ENCODE results near the gene CSTA. TPM values are rescaled to one million over a fixed set of nuclear protein-coding genes. Genes with fewer than 3 reads are reported as not detected.

CSTA gene
- total RNA-seq, 4 donors from 2014 or later, result 0.94 to 1.7 TPM; not detected in 2

- Histone ChIP-seq H3K9me3 (no peaks in the 10 kb centered on the region), H3K36me3 (no peaks in the 10 kb centered on the region), H3K27me3 (no peaks in the 10 kb centered on the region), H3K4me1 (no peaks in the 10 kb centered on the region), H3K4me3 (replicated peaks in 1 of 3) (no peak overlapping the region), H3K27ac (no peak overlapping the region)
- DNase-seq, result peak; percentile 51 to 59
- 45 to 57% methylated on average over 2 of the region's 2 CpGs for WGBS, 2 donors
- TF ChIP-seq CTCF (IDR thresholded peaks at IDR 0.05) (no peak), POLR2A (IDR thresholded peaks at IDR 0.05) (no peak)
- intact Hi-C loops (cut with DNase I), result no loop called here
Measured at GRCh38 chr3:122353215-122353614, 28.2 kb downstream of the CSTA start.

- no peaks in the 10 kb centered on the region for H3K27me3 ChIP-seq
- no peaks in the 10 kb centered on the region for H3K36me3 ChIP-seq
- no peaks in the 10 kb centered on the region for H3K4me1 ChIP-seq
- intact Hi-C loops (cut with DNase I), result no loop called here
- WGBS, 2 donors, result 93 to 95% methylated on average over 1 of the region's 1 CpG
- H3K9me3 ChIP-seq, result no peaks in the 10 kb centered on the region
- TF ChIP-seq CTCF (IDR thresholded peaks at IDR 0.05) (no peak), POLR2A (IDR thresholded peaks at IDR 0.05) (no peak)
- no peak for DNase-seq
- H3K4me3 ChIP-seq (replicated peaks in 1 of 3), result no peak overlapping the region
- no peak overlapping the region for H3K27ac ChIP-seq
Measured at GRCh38 chr3:122353893-122354401, 28.9 kb downstream of the CSTA start.

- no peak overlapping the region for H3K27ac ChIP-seq
- no peak overlapping the region for H3K4me3 ChIP-seq (replicated peaks in 1 of 3)
- H3K27me3 ChIP-seq, result no peaks in the 10 kb centered on the region
- H3K4me1 ChIP-seq, result no peaks in the 10 kb centered on the region
- WGBS, 2 donors, result 65 to 72% methylated on average over 4 of the region's 4 CpGs
- DNase-seq, result no peak
- H3K9me3 ChIP-seq, result no peaks in the 10 kb centered on the region
- intact Hi-C loops (cut with DNase I), result no loop called here
- TF ChIP-seq CTCF (IDR thresholded peaks at IDR 0.05), result no peak
- TF ChIP-seq POLR2A (IDR thresholded peaks at IDR 0.05), result no peak
- H3K36me3 ChIP-seq, result no peaks in the 10 kb centered on the region
Measured at GRCh38 chr3:122355612-122356011, 30.6 kb downstream of the CSTA start.

- DNase-seq, result peak; percentile 59 to 64
Measured at GRCh38 chr3:122356402-122356801, 31.4 kb downstream of the CSTA start.

More at GRCh38 chr3:122356402-122356801, 31.4 kb downstream of the CSTA start:
- intact Hi-C loops (cut with DNase I), result no loop called here
- Histone ChIP-seq H3K4me3 (replicated peaks in 1 of 3) (no peak overlapping the region), H3K27me3 (no peaks in the 10 kb centered on the region), H3K36me3 (no peaks in the 10 kb centered on the region), H3K4me1 (no peaks in the 10 kb centered on the region), H3K9me3 (no peaks in the 10 kb centered on the region), H3K27ac (no peak overlapping the region)
- TF ChIP-seq CTCF (IDR thresholded peaks at IDR 0.05) (peak in 5 of 6 experiments; percentile 13 to 64 (median 48)), POLR2A (IDR thresholded peaks at IDR 0.05) (no peak)
- 61 to 77% methylated on average over 4 of the region's 4 CpGs for WGBS, 2 donors
